Dedifferentiated amniotic fluid mesenchymal stem cell (primary cell): Measurements from ENCODE around the gene COL25A1.
A peak's percentile ranks its signal among the peaks of the same experiment; 100 is the strongest.
"Not testable (repeated sequence)": the region's sequence is repeated elsewhere in the genome, so short reads cannot be mapped to it uniquely, and the experiment has no call there.

ENCODE experiments used
- DNase-seq: peaks from one replicate; pipeline ENCODE4 v3.0.0-alpha.2; 2016; ENCODE audit errors: extremely low spot score

The COL25A1 gene

DNA sequence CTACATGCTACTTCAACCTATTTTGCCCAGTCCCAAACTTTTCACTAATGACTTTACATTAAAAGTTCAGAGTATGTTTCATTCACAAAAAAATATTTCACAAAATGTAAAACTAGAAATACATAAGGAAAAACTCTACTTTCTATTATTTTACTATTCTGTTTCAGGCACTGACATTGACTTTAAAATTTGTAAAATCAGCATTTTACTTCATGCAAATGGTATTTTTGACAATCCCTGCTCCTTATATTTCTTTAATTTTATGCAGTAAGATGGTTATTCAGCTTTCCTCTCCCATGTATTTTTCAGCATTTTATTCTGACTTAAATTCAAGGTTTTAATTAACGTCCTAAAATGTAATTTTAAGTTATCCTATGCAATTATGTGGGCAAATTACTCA is 178.5 kb downstream of the COL25A1 start:
- DNase-seq = no peak

DNA sequence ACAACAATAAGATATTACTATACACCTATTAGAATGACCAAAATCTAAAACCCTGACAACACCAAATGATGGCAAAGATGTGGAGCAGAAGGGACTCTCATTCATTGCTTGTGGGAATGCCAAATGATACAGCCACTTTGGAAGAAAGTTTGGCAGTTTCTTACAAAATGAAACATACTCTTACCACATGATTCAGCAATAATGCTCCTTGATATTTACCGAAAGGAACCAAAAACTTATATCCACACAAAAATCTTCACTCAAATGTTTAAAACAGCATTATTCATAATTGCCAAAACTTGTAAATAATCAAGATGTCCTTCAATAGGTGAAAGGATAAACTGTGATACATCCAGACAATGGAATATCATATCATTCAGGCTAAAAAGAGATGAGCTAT is 180.9 kb downstream of the COL25A1 start:
- no peak for DNase-seq

DNA sequence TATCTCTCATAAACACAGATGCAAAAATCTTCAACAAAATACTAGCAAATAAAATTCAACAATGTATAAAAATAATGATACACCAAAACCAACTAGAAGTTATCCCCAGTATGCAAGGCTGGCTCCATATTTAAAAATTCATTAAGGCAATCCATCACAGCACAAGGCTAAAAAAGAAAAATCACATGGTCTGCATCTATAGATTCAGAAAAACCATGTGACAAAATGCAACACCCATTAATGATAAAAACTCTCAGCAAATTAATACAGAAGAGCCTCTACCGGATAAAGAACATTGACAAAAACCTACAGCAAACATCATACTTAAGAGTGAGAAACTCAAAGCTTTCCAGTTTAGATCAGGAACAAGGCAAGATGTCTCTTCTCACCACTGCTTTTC is 182.6 kb downstream of the COL25A1 start:
- DNase-seq = no peak

DNA sequence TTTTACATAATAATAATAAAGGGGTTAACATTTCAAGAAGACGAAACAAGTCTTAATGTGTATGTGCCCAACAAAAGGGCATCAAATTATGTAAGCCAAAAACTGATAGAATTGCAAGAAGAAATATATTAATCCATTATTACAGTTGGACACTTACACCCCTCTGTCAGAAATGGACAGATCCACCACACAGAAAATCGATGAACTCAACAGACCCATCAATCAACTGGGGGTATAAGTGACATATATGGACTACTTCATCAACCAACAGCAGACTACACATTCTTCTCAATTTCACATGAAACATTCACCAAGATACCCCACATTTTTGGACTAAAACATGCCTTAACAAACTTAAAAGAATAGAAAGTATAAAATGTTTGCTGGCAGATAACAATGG is 183.8 kb downstream of the COL25A1 start:
- DNase-seq = no peak

DNA sequence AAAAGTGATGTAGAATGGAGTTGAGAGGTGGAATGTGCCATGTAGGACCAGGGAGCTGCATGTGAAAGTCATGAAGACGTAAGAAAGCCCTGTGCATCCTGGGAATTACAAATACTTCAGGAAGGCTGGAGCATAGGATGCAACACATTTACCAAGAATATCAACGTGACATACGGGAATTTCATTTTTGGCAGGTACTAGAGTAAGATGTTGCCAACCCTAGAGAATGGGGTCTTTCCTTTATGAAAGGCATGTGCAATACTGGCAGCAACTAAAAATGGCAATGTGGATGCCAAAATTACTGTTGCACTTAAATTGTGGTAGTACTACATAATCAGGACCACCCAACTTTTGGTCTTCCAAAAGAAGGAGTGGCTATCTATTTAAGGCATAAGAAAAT is 188.0 kb downstream of the COL25A1 start:
- DNase-seq = no peak

DNA sequence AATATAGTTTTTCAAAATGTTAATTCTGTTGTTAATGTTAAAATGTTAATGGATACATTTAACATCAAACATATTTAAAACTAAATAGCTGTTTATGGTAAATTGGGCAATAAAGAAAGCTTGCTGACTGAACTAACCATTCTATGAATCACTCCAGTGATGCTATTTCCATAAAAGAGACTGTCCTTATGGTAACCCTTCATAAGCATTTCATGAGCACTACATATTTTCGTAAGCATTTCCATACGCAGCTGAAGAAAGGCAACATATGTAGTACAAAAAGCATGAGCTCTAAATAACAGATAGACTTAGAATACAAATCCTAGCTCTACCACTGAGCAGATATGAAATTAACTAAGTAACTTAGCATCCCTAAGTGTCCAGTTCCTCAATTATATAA is 188.9 kb downstream of the COL25A1 start:
- no peak for DNase-seq

- no peak for DNase-seq
Observed at GRCh38 chr4:109111031-109111430, 191.4 kb downstream of the COL25A1 start.

DNA sequence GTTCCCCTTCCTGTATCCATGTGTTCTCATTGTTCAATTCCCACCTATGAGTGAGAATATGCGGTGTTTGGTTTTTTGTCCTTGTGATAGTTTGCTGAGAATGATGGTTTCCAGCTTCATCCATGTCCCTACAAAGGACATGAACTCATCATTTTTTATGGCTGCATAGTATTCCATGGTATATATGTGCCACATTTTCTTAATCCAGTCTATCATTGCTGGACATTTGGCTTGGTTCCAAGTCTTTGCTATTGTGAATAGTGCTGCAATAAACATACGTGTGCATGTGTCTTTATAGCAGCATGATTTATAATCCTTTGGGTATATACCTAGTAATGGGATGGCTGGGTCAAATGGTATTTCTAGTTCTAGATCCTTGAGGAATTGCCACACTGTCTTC is 194.2 kb downstream of the COL25A1 start:
- not testable (repeated sequence) for DNase-seq

DNA sequence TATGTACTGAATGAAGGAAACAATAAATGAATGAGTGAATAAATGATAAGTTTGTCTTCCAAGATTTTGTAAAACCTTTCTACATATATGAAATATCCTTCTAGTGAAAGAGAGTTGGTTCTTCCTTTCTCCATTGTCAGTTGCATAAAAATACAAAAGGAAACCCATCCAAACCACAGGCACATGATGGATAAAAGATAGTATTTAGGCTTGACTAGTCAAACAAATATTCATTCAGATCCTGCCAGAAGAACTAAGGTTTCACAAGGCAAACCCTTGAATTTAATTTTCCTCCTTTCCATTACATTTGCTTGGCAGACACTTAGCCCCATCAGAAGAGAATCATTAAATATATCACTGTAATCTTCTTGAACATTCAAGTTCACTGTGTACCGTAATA is 208.4 kb downstream of the COL25A1 start:
- DNase-seq = no peak

GRCh38 chr4:109091727-109092409 is 210.6 kb downstream of the COL25A1 start:
- DNase-seq = no peak

GRCh38 chr4:109083911-109084310 is 218.5 kb downstream of the COL25A1 start:
- no peak for DNase-seq

GRCh38 chr4:109079731-109080130 is 222.7 kb downstream of the COL25A1 start:
- DNase-seq = no peak

DNA sequence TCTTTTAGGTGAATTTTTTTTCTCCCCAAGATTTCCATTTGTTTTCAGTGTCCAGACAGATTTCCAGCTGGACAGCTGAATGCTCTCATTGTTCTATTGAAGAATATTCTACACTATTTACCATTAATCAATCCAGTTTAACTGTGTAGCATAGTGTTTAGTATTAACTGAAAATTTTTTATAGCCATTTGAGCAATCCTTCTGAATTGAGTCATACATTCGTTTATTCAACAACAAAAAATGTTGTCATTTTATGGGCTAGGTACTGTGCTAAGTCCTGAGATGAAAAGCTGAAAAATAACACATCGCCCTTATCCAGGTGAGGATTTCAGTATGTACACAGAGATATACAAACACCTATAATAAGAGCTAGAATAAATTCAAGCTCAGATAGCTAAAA is 223.3 kb downstream of the COL25A1 start:
- no peak for DNase-seq

GRCh38 chr4:109078724-109079123 is 223.7 kb downstream of the COL25A1 start:
- DNase-seq = peak; percentile 70

DNA sequence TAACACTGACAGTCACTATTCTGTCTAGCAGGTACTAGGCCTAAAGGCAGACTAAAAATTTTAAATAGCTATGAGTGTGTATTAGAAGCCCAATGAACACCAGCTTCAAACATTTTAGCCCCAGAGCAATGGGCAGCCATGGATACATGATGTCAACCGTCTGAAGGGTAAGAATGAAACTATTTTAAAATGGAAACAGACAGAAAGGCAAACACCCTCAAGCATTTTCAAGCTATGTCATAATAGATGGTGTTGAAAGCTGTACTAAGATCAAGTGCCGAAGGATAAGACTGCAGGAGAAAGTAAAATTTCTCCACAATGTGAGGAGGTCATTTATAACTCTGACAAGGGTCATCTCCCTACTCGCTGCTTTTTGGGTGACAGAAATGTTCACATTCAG is 225.0 kb downstream of the COL25A1 start:
- no peak for DNase-seq

GRCh38 chr4:109076709-109077108 is 225.7 kb downstream of the COL25A1 start:
- not testable (repeated sequence) for DNase-seq

GRCh38 chr4:109075621-109076020 is 226.8 kb downstream of the COL25A1 start:
- DNase-seq = no peak

- peak; percentile 52 for DNase-seq
Observed at GRCh38 chr4:109072595-109072994, 229.9 kb downstream of the COL25A1 start.

DNA sequence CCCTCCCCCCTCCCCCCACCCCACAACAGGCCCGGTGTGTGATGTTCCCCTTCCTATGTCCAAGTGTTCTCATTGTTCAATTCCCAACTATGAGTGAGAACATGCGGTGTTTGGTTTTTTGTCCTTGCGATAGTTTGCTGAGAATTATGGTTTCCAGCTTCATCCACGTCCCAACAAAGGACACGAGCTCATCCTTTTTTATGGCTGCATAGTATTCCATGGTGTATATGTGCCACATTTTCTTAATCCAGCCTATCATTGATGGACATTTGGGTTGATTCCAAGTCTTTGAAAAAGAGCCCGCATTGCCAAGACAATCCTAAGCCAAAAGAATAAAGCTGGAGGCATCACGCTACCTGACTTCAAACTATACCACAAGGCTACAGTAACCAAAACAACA is 231.8 kb downstream of the COL25A1 start:
- DNase-seq = not testable (repeated sequence)

- no peak for DNase-seq
Observed at GRCh38 chr4:109067508-109068235, 234.8 kb downstream of the COL25A1 start.

DNA sequence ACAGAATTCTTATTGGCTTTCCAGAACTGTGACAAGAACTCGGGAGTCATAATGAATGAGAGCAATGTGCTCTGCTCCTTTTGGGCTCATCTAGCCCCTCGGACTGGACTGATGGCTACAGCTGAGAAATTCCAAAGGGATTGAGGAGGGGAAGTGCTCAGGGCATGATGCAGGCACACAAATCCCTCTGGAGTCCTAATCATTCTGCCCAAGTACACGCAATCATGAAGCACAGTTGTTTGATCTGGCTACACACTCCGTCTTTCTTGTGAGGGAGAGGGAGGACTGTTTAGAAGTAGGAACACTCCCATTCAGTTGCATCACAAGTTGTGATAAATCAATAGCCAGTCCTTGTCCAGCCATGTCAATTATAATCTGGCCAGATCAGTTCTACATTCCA is 237.5 kb downstream of the COL25A1 start:
- DNase-seq = no peak

DNA sequence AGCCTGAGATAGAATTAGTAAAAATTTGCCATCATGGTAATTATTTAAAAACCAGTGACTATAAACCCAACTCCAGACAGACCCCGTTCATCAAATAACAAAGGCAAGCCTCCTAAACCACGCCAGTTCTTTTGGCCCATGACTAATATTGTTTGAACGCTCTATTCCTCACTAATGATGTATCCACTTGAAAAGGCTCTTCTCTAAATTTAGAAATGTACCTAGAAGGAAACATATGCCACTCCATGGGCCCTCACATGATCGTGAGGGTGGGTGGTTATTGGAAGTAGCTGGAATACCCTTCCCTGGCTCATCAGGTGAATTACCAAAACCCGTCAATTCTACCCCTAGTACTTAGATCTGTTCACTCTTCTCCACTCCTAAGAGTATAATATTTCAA is 249.2 kb downstream of the COL25A1 start:
- no peak for DNase-seq

DNA sequence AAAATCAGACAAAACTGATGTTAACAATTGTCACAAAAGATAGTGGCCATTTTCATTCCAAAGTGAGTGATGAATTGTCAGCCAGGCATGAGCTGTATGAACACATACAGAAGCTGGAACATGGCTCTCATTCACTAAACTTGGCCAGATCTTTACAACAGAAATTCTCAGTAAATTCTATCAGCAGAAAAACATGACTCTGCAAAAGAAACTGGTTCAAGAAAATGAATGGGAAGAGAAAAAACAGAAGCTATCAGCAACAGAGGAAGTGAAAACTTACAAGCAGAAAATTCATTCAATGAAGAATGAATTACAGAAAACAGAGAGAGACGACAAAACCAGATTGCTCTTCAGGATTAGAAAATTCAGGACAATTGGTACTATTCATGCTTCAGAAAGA is 249.6 kb downstream of the COL25A1 start:
- DNase-seq = no peak

DNA sequence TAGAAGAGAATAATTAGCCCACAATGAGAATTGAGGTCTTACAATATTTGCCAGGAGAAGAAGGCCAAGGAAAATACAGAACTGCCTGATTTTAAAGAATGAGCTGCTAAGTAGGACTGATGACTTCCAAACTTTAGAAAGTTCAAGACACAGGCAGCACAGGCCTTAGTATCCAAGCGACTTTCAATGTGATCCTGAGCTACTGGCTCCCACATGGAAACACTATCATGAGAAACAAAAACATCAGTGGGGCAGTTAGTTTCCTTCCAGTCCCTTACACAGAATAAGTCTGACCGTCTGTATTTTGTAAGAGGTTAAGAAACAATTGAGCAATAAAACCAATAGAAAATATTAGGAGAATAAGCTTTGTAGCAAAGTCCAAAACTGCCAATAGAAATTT is 251.4 kb downstream of the COL25A1 start:
- no peak for DNase-seq
